ENCODE data around the gene ITGAE. TPM values are rescaled to one million over a fixed set of nuclear protein-coding genes. Genes with fewer than 3 reads are reported as not detected.

ITGAE gene
- total RNA-seq, 1 donor from 2014 or later = 47.5 TPM

- no peak for DNase-seq (ENCODE audit: low spot score)
- H3K27ac ChIP-seq = no peak overlapping the region
- Mint-ChIP-seq H3K4me3 (no peak overlapping the region), H3K36me3 (no peaks in the 10 kb centered on the region), H3K27ac (peak overlapping the region; percentile 85), H3K4me1 (peaks cover 2% of the 10 kb centered on the region), H3K9me3 (no peaks in the 10 kb centered on the region), H3K27me3 (ENCODE audit: insufficient read depth, low read depth) (peaks cover 2% of the 10 kb centered on the region)
- no peak overlapping the region for H3K9ac ChIP-seq
- H3K4me3 ChIP-seq = no peak overlapping the region
- no peak overlapping the region for H3K4me2 ChIP-seq
- no peaks in the 10 kb centered on the region for H3K27me3 ChIP-seq
- no peaks in the 10 kb centered on the region for H3K9me3 ChIP-seq (ENCODE audit: low read depth)
- peaks cover 4% of the 10 kb centered on the region for H4K20me1 ChIP-seq (ENCODE audit: low read depth)
- no peaks in the 10 kb centered on the region for H3K36me3 ChIP-seq
- H3F3A ChIP-seq (ENCODE audit: low read depth) = no peaks in the 10 kb centered on the region
- H2AFZ ChIP-seq (replicated peaks) = no peak overlapping the region
- TF ChIP-seq EZH2phosphoT487 (IDR thresholded peaks at IDR 0.05) = no peak
- no peak for TF ChIP-seq CTCF (IDR thresholded peaks at IDR 0.05)
- no peak for TF ChIP-seq EZH2 (IDR thresholded peaks at IDR 0.05)
- no peaks in the 10 kb centered on the region for H3K79me2 ChIP-seq (ENCODE audit: low read depth)
- H3K4me1 ChIP-seq = no peaks in the 10 kb centered on the region
Measured at GRCh38 chr17:3801792-3802191, 804 bp upstream of the ITGAE start.

- Histone ChIP-seq H3K4me3 (no peak overlapping the region), H3K27me3 (no peaks in the 10 kb centered on the region), H3K27ac (no peak overlapping the region), H3K4me2 (no peak overlapping the region), H2AFZ (replicated peaks) (no peak overlapping the region), H3K9ac (no peak overlapping the region), H4K20me1 (ENCODE audit: low read depth) (peaks cover 4% of the 10 kb centered on the region), H3K9me3 (ENCODE audit: low read depth) (no peaks in the 10 kb centered on the region), H3K4me1 (no peaks in the 10 kb centered on the region), H3K79me2 (ENCODE audit: low read depth) (no peaks in the 10 kb centered on the region), H3K36me3 (no peaks in the 10 kb centered on the region), H3F3A (ENCODE audit: low read depth) (no peaks in the 10 kb centered on the region)
- TF ChIP-seq EZH2 (IDR thresholded peaks at IDR 0.05) = no peak
- TF ChIP-seq EZH2phosphoT487 (IDR thresholded peaks at IDR 0.05) = no peak
- TF ChIP-seq CTCF (IDR thresholded peaks at IDR 0.05) = no peak
- DNase-seq (ENCODE audit: low spot score) = no peak
- Mint-ChIP-seq H3K4me1 (peaks cover 2% of the 10 kb centered on the region), H3K9me3 (no peaks in the 10 kb centered on the region), H3K27ac (no peak overlapping the region), H3K4me3 (no peak overlapping the region), H3K36me3 (no peaks in the 10 kb centered on the region), H3K27me3 (ENCODE audit: insufficient read depth, low read depth) (peaks cover 2% of the 10 kb centered on the region)
Measured at GRCh38 chr17:3801347-3801746, 359 bp upstream of the ITGAE start.

GRCh38 chr17:3799181-3799945 is 1.6 kb downstream of the ITGAE start:
- TF ChIP-seq CTCF (IDR thresholded peaks at IDR 0.05) = peak; percentile 16
- TF ChIP-seq EZH2 (IDR thresholded peaks at IDR 0.05) = no peak
- no peak for TF ChIP-seq EZH2phosphoT487 (IDR thresholded peaks at IDR 0.05)
- H3K4me1 Mint-ChIP-seq = peaks cover 16% of the 10 kb centered on the region
- no peak overlapping the region for H3K27ac ChIP-seq
- no peaks in the 10 kb centered on the region for H3K36me3 Mint-ChIP-seq
- H3K4me1 ChIP-seq = no peaks in the 10 kb centered on the region
- H4K20me1 ChIP-seq (ENCODE audit: low read depth) = peaks cover 4% of the 10 kb centered on the region
- no peak overlapping the region for H2AFZ ChIP-seq (replicated peaks)
- peak overlapping the region; percentile 72 for H3K27ac Mint-ChIP-seq
- peaks cover 8% of the 10 kb centered on the region for H3F3A ChIP-seq (ENCODE audit: low read depth)
- H3K79me2 ChIP-seq (ENCODE audit: low read depth) = no peaks in the 10 kb centered on the region
- H3K9me3 ChIP-seq (ENCODE audit: low read depth) = no peaks in the 10 kb centered on the region
- H3K4me3 Mint-ChIP-seq = no peak overlapping the region
- peak; percentile 43 for DNase-seq (ENCODE audit: low spot score)
- no peak overlapping the region for H3K4me2 ChIP-seq
- no peak overlapping the region for H3K9ac ChIP-seq
- no peaks in the 10 kb centered on the region for H3K9me3 Mint-ChIP-seq
- H3K36me3 ChIP-seq = no peaks in the 10 kb centered on the region
- no peak overlapping the region for H3K4me3 ChIP-seq
- H3K27me3 Mint-ChIP-seq (ENCODE audit: insufficient read depth, low read depth) = peaks cover 4% of the 10 kb centered on the region
- H3K27me3 ChIP-seq = no peaks in the 10 kb centered on the region
